ENCODE results near the gene CLMP. TPM values are rescaled to one million over a fixed set of nuclear protein-coding genes. Genes with fewer than 3 reads are reported as not detected.
"Not testable (repeated sequence)": the region's sequence is repeated elsewhere in the genome, so short reads cannot be mapped to it uniquely, and the experiment has no call there.

Gene CLMP
- polyA plus RNA-seq, 3 donors: 0.33 TPM; not detected in 2

GRCh38 chr11:123059041-123059920 lies 135.8 kb downstream of the CLMP start:
- H3K4me3 Mint-ChIP-seq: peak overlapping the region; percentile 94
- intact Hi-C loops (cut with micrococcal nuclease): loop anchor here in 1 of 2 donors (10.0 kb wide), 1 partner anchor 264 kb away; no protein-coding TSS in a partner anchor
- H3K36me3 Mint-ChIP-seq: peaks cover 59% of the 10 kb centered on the region in 2 donors
- H3K36me3 ChIP-seq (replicated peaks in 1 of 2; ENCODE audit: control insufficient read depth in 1 of 2, insufficient read depth in 2 of 2, low read length in 2 of 2): peaks cover 55 to 65% of the 10 kb centered on the region in 2 donors
- 63% methylated on average over 11 of the region's 18 CpGs for WGBS (ENCODE audit: insufficient coverage)
- H3K4me3 ChIP-seq (replicated peaks in 1 of 3; ENCODE audit: low read depth in 2 of 3, low read length in 3 of 3): peak overlapping the region in 1 of 3 experiments; percentile 96
- not testable (repeated sequence) for H3K9me3 Mint-ChIP-seq; H3K9ac ChIP-seq (ENCODE audit: insufficient read depth, low read length, poor library complexity, severe bottlenecking); H3K9me3 ChIP-seq (replicated peaks in 1 of 2; ENCODE audit: control insufficient read depth in 1 of 2, insufficient read depth in 1 of 2, low read length in 2 of 2); H3K27me3 Mint-ChIP-seq (ENCODE audit: low read depth in 3 of 3); DNase-seq; H3K27me3 ChIP-seq (ENCODE audit: control insufficient read depth in 2 of 2, insufficient read depth in 2 of 2, low read length in 2 of 2); H2AFZ ChIP-seq (ENCODE audit: insufficient read depth, low read depth, low read length, poor library complexity, severe bottlenecking)
- peak overlapping the region; percentile 17 to 83 (median 61) for H3K27ac Mint-ChIP-seq
- peaks cover 62% of the 10 kb centered on the region for H3K4me1 Mint-ChIP-seq
- H3K79me2 ChIP-seq (ENCODE audit: insufficient read depth, low read length): peaks cover 75% of the 10 kb centered on the region
- H4K20me1 ChIP-seq (ENCODE audit: insufficient read depth, low read length): peaks cover 76% of the 10 kb centered on the region
- H3K4me1 ChIP-seq (ENCODE audit: control insufficient read depth in 1 of 2, insufficient read depth in 2 of 2, low read length in 2 of 2): peaks cover 37 to 54% of the 10 kb centered on the region in 2 donors
- H3K27ac ChIP-seq (ENCODE audit: low read depth in 1 of 2, low read length in 2 of 2): peak overlapping the region in 1 of 2 donors; percentile 3
- peak overlapping the region; percentile 84 for H3K4me2 ChIP-seq (replicated peaks; ENCODE audit: extremely low read depth, low read length, poor library complexity, severe bottlenecking)

GRCh38 chr11:123057661-123058305 lies 137.3 kb downstream of the CLMP start:
- H4K20me1 ChIP-seq (ENCODE audit: insufficient read depth, low read length): peaks cover 87% of the 10 kb centered on the region
- peak overlapping the region in 1 of 2 donors; percentile 27 for H3K27ac ChIP-seq (ENCODE audit: low read depth in 1 of 2, low read length in 2 of 2)
- no peak overlapping the region for H3K4me2 ChIP-seq (replicated peaks; ENCODE audit: extremely low read depth, low read length, poor library complexity, severe bottlenecking)
- Mint-ChIP-seq H3K27me3 (ENCODE audit: low read depth in 3 of 3) (no peaks in the 10 kb centered on the region), H3K9me3 (peaks cover 0 to 5% (median 0%) of the 10 kb centered on the region in 7 donors), H3K27ac (peak overlapping the region in 5 of 7 donors; percentile 33 to 83 (median 55)), H3K36me3 (peaks cover 68 to 73% of the 10 kb centered on the region in 2 donors), H3K4me1 (peaks cover 52% of the 10 kb centered on the region), H3K4me3 (no peak overlapping the region)
- peaks cover 60% of the 10 kb centered on the region for H3K79me2 ChIP-seq (ENCODE audit: insufficient read depth, low read length)
- intact Hi-C loops (cut with micrococcal nuclease): loop anchor here in 1 of 2 donors (10.0 kb wide), 1 partner anchor 263 kb away; no protein-coding TSS in a partner anchor
- H3K4me3 ChIP-seq (replicated peaks in 1 of 3; ENCODE audit: low read depth in 2 of 3, low read length in 3 of 3): no peak overlapping the region
- TF ChIP-seq, protein P1, sequence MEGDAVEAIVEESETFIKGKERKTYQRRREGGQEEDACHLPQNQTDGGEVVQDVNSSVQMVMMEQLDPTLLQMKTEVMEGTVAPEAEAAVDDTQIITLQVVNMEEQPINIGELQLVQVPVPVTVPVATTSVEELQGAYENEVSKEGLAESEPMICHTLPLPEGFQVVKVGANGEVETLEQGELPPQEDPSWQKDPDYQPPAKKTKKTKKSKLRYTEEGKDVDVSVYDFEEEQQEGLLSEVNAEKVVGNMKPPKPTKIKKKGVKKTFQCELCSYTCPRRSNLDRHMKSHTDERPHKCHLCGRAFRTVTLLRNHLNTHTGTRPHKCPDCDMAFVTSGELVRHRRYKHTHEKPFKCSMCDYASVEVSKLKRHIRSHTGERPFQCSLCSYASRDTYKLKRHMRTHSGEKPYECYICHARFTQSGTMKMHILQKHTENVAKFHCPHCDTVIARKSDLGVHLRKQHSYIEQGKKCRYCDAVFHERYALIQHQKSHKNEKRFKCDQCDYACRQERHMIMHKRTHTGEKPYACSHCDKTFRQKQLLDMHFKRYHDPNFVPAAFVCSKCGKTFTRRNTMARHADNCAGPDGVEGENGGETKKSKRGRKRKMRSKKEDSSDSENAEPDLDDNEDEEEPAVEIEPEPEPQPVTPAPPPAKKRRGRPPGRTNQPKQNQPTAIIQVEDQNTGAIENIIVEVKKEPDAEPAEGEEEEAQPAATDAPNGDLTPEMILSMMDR (IDR thresholded peaks at IDR 0.05): no peak
- no peak overlapping the region for H2AFZ ChIP-seq (ENCODE audit: insufficient read depth, low read depth, low read length, poor library complexity, severe bottlenecking)
- WGBS (ENCODE audit: insufficient coverage): no CpG with 5 or more reads among the region's 5 CpGs
- peaks cover 26 to 42% of the 10 kb centered on the region in 2 donors for H3K4me1 ChIP-seq (ENCODE audit: control insufficient read depth in 1 of 2, insufficient read depth in 2 of 2, low read length in 2 of 2)
- H3K36me3 ChIP-seq (replicated peaks in 1 of 2; ENCODE audit: control insufficient read depth in 1 of 2, insufficient read depth in 2 of 2, low read length in 2 of 2): peaks cover 59 to 79% of the 10 kb centered on the region in 2 donors
- no peak overlapping the region for H3K9ac ChIP-seq (ENCODE audit: insufficient read depth, low read length, poor library complexity, severe bottlenecking)
- H3K27me3 ChIP-seq (ENCODE audit: control insufficient read depth in 2 of 2, insufficient read depth in 2 of 2, low read length in 2 of 2): no peaks in the 10 kb centered on the region
- no peaks in the 10 kb centered on the region for H3K9me3 ChIP-seq (replicated peaks in 1 of 2; ENCODE audit: control insufficient read depth in 1 of 2, insufficient read depth in 1 of 2, low read length in 2 of 2)
- DNase-seq: no peak
